GM23338 (cell line): ENCODE results near the gene GHR. TPM values are rescaled to one million over a fixed set of nuclear protein-coding genes. Genes with fewer than 3 reads are reported as not detected.

ENCODE experiments used
- ATAC-seq: fragments of 200-7000 bp; cut with Tn5 transposase; 3 replicates; pipeline ENCODE4 v1.9.1; 2020
- DNase-seq: peaks from one replicate; pipeline ENCODE4 v3.0.0-alpha.2; 2015; ENCODE audit warnings: low spot score
- H2AFZ ChIP-seq: fragments of 200-600 bp; sonication (generic); 2 replicates; pipeline ENCODE4 v1.8.0; 2016; ENCODE audit warnings: antibody characterized with exemption, mild to moderate bottlenecking, moderate library complexity
- H3F3A ChIP-seq: fragments of 200-600 bp; sonication (generic); replicated peaks from 2 replicates; pipeline ENCODE4 v1.8.0; 2017; ENCODE audit warnings: antibody characterized with exemption, mixed run types, low read depth
- H3K27ac ChIP-seq: fragments of 200-600 bp; sonication (generic); 2 replicates; pipeline ENCODE4 v1.6.1; 2016; ENCODE audit warnings: low read depth
- H3K27me3 ChIP-seq: fragments of 200-600 bp; sonication (generic); 2 replicates; pipeline ENCODE4 v1.8.0; 2016; ENCODE audit warnings: mild to moderate bottlenecking, mixed run types, moderate library complexity; ENCODE audit not compliant: insufficient read depth
- H3K36me3 ChIP-seq: fragments of 200-600 bp; sonication (generic); 2 replicates; pipeline ENCODE4 v1.8.0; 2016; ENCODE audit warnings: mild to moderate bottlenecking; ENCODE audit not compliant: insufficient read depth
- H3K4me1 ChIP-seq: fragments of 200-600 bp; sonication (generic); 2 replicates; pipeline ENCODE4 v1.8.0; 2016; ENCODE audit warnings: mild to moderate bottlenecking, moderate library complexity; ENCODE audit not compliant: insufficient read depth
- H3K4me2 ChIP-seq: fragments of 200-600 bp; sonication (generic); 2 replicates; pipeline ENCODE4 v1.7.1; 2017; ENCODE audit warnings: mixed run types
- H3K4me3 ChIP-seq: fragments of 200-600 bp; sonication (generic); 2 replicates; pipeline ENCODE4 v1.6.1; 2016; ENCODE audit warnings: mixed run types
- H3K79me2 ChIP-seq: fragments of 200-600 bp; sonication (generic); replicated peaks from 2 replicates; pipeline ENCODE4 v1.8.0; 2017; ENCODE audit warnings: mild to moderate bottlenecking; ENCODE audit not compliant: insufficient read depth
- H3K9me2 ChIP-seq: fragments of 200-600 bp; sonication (generic); 2 replicates; pipeline ENCODE4 v1.8.0; 2017; ENCODE audit not compliant: insufficient read depth
- H4K20me1 ChIP-seq: fragments of 200-600 bp; sonication (generic); replicated peaks from 2 replicates; pipeline ENCODE4 v1.8.0; 2017; ENCODE audit warnings: mild to moderate bottlenecking; ENCODE audit not compliant: insufficient read depth
- H3K27ac Mint-ChIP-seq: 2 replicates; pipeline ENCODE4 v1.8.0; 2020; ENCODE audit warnings: inconsistent platforms, mild to moderate bottlenecking, moderate library complexity, mixed read lengths
- H3K27me3 Mint-ChIP-seq: 3 replicates; pipeline ENCODE4 v1.8.0; 2022; ENCODE audit warnings: low read depth, mild to moderate bottlenecking, moderate library complexity, mixed read lengths, inconsistent platforms; ENCODE audit not compliant: insufficient read depth, poor library complexity
- H3K36me3 Mint-ChIP-seq: 3 replicates; pipeline ENCODE4 v1.8.0; 2021; ENCODE audit warnings: low read depth, mild to moderate bottlenecking, inconsistent platforms, moderate library complexity, mixed read lengths
- H3K4me1 Mint-ChIP-seq: 3 replicates; pipeline ENCODE4 v1.8.0; 2020; ENCODE audit warnings: mild to moderate bottlenecking, inconsistent platforms, mixed read lengths
- H3K4me3 Mint-ChIP-seq: 3 replicates; pipeline ENCODE4 v1.8.0; 2021; ENCODE audit warnings: moderate library complexity, mild to moderate bottlenecking, inconsistent platforms, mixed read lengths
- H3K9me3 Mint-ChIP-seq: 3 replicates; pipeline ENCODE4 v1.8.0; 2020; ENCODE audit warnings: moderate library complexity, mild to moderate bottlenecking, inconsistent platforms, mixed read lengths
- CREB1 ChIP-seq: fragments of 250-450 bp; sonication (Bioruptor Pico); IDR thresholded peaks from 2 replicates; pipeline ENCODE4 v1.5.0; 2020; ENCODE audit warnings: low read depth, mild to moderate bottlenecking, moderate library complexity
- EZH2 ChIP-seq: fragments of 200-600 bp; sonication (generic); IDR thresholded peaks from one replicate; pipeline ENCODE4 v1.8.0; 2017; ENCODE audit warnings: antibody characterized with exemption, mild to moderate bottlenecking, low read depth; ENCODE audit not compliant: unreplicated experiment
- EZH2phosphoT487 ChIP-seq: fragments of 200-600 bp; sonication (generic); IDR thresholded peaks from one replicate; pipeline ENCODE4 v1.8.1; 2018; ENCODE audit warnings: antibody characterized with exemption; ENCODE audit not compliant: unreplicated experiment
- JUNB ChIP-seq: IDR thresholded peaks from one replicate; pipeline ENCODE4 v1.6.1; 2016; ENCODE audit warnings: antibody characterized with exemption; ENCODE audit not compliant: unreplicated experiment
- NANOG ChIP-seq: IDR thresholded peaks from 2 replicates; pipeline ENCODE4 v1.6.1; 2016; ENCODE audit warnings: antibody characterized with exemption, borderline replicate concordance
- POLR2AphosphoS5 ChIP-seq: IDR thresholded peaks from 2 replicates; pipeline ENCODE4 v1.6.1; 2016; ENCODE audit warnings: antibody characterized with exemption, low read depth
- REST ChIP-seq: IDR thresholded peaks from one replicate; pipeline ENCODE4 v1.6.1; 2018; ENCODE audit warnings: antibody characterized with exemption; ENCODE audit not compliant: unreplicated experiment
- STAT1 ChIP-seq: IDR thresholded peaks from one replicate; pipeline ENCODE4 v1.6.1; 2016; ENCODE audit warnings: antibody characterized with exemption; ENCODE audit not compliant: unreplicated experiment
- ZNF114 ChIP-seq: fragments of 250-450 bp; sonication (Bioruptor Pico); IDR thresholded peaks from 2 replicates; pipeline ENCODE4 v1.5.0; 2020; ENCODE audit warnings: mild to moderate bottlenecking, moderate library complexity
- ZNF331 ChIP-seq: fragments of 250-450 bp; sonication (Bioruptor Pico); IDR thresholded peaks from 2 replicates; pipeline ENCODE4 v1.5.0; 2020; ENCODE audit warnings: low read depth, mild to moderate bottlenecking, moderate library complexity
- polyA plus RNA-seq: library from polyadenylated mRNA; unstranded; fragments of >200 nt; fragmentation: Nextera tagmentation; extraction: Ambion mirVana; gene quantifications from 2 replicates; pipeline ENCODE4 v1.2.1, GENCODE V29; 2016
- total RNA-seq: library from RNA; depleted of rRNA; stranded (reverse); fragments of >200 nt; shearing (Covaris generic); gene quantifications from 2 replicates; pipeline ENCODE4 v1.2.3, GENCODE V29; 2014
- TF ChIP-seq, protein P1 (sequence below), 2 experiments: fragments of 200-600 bp in 1 of 2; sonication (generic) in 1 of 2; conservative IDR thresholded peaks; 2 replicates each; pipeline versions ENCODE4 v1.5.1 to v1.6.1; 2016 to 2017; ENCODE audit warnings: antibody characterized with exemption in 2 of 2, low read depth in 2 of 2, mild to moderate bottlenecking in 2 of 2, moderate library complexity in 1 of 2
- TF ChIP-seq, protein P2 (sequence below): fragments of 250-450 bp; sonication (Bioruptor Pico); IDR thresholded peaks from 2 replicates; pipeline ENCODE4 v1.5.0; 2020; ENCODE audit warnings: mild to moderate bottlenecking, moderate library complexity
- TF ChIP-seq, protein P3 (sequence below): IDR thresholded peaks from 2 replicates; pipeline ENCODE4 v1.6.1; 2016; ENCODE audit warnings: antibody characterized with exemption

GHR gene
- total and polyA plus RNA-seq, 2 experiments from 2014 or later, result 0.21 to 1.9 TPM

DNA sequence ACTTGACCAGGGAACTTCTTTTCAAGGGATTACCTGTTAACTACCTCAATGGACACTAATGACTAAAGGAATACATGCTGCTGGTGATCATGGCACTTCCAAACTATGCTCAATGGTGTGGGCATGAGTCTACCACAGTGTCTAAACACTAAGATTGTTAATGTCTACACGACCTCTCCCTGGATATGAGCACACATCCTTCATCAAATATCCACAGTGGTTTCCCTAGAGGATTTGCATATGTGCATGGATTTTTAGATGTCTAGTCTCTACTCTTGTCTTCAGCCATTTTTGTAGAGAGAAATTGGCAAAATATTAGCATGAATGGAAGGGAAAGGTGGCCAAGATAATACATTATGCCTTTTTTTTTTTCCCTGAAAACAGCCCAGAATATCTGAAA is 220.1 kb downstream of the GHR start:
- no peaks in the 10 kb centered on the region for H4K20me1 ChIP-seq
- no peaks in the 10 kb centered on the region for H3K79me2 ChIP-seq
- no peak overlapping the region for H3K4me3 ChIP-seq
- no peak for ATAC-seq
- Mint-ChIP-seq H3K4me1 (no peaks in the 10 kb centered on the region), H3K27ac (no peak overlapping the region), H3K4me3 (no peak overlapping the region), H3K27me3 (no peaks in the 10 kb centered on the region), H3K9me3 (peaks cover 3% of the 10 kb centered on the region; the same call in 2 of the 3 replicates), H3K36me3 (no peaks in the 10 kb centered on the region)
- no peak for DNase-seq
- no peaks in the 10 kb centered on the region for H3K36me3 ChIP-seq
- H3F3A ChIP-seq, result no peaks in the 10 kb centered on the region
- no peaks in the 10 kb centered on the region for H3K9me2 ChIP-seq
- H3K27ac ChIP-seq, result no peak overlapping the region
- no peak overlapping the region for H2AFZ ChIP-seq
- TF ChIP-seq POLR2AphosphoS5 (no peak), EZH2phosphoT487 (no peak), JUNB (no peak), NANOG (no peak), CREB1 (no peak), EZH2 (no peak), ZNF114 (CRISPR knock-in tag) (no peak), ZNF331 (CRISPR knock-in tag) (no peak), STAT1 (no peak), REST (no peak)
- TF ChIP-seq, protein P1, sequence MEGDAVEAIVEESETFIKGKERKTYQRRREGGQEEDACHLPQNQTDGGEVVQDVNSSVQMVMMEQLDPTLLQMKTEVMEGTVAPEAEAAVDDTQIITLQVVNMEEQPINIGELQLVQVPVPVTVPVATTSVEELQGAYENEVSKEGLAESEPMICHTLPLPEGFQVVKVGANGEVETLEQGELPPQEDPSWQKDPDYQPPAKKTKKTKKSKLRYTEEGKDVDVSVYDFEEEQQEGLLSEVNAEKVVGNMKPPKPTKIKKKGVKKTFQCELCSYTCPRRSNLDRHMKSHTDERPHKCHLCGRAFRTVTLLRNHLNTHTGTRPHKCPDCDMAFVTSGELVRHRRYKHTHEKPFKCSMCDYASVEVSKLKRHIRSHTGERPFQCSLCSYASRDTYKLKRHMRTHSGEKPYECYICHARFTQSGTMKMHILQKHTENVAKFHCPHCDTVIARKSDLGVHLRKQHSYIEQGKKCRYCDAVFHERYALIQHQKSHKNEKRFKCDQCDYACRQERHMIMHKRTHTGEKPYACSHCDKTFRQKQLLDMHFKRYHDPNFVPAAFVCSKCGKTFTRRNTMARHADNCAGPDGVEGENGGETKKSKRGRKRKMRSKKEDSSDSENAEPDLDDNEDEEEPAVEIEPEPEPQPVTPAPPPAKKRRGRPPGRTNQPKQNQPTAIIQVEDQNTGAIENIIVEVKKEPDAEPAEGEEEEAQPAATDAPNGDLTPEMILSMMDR (conservative IDR thresholded peaks at IDR 0.05; ENCODE audit: low read depth in 2 of 2), result no peak
- TF ChIP-seq, protein P2, sequence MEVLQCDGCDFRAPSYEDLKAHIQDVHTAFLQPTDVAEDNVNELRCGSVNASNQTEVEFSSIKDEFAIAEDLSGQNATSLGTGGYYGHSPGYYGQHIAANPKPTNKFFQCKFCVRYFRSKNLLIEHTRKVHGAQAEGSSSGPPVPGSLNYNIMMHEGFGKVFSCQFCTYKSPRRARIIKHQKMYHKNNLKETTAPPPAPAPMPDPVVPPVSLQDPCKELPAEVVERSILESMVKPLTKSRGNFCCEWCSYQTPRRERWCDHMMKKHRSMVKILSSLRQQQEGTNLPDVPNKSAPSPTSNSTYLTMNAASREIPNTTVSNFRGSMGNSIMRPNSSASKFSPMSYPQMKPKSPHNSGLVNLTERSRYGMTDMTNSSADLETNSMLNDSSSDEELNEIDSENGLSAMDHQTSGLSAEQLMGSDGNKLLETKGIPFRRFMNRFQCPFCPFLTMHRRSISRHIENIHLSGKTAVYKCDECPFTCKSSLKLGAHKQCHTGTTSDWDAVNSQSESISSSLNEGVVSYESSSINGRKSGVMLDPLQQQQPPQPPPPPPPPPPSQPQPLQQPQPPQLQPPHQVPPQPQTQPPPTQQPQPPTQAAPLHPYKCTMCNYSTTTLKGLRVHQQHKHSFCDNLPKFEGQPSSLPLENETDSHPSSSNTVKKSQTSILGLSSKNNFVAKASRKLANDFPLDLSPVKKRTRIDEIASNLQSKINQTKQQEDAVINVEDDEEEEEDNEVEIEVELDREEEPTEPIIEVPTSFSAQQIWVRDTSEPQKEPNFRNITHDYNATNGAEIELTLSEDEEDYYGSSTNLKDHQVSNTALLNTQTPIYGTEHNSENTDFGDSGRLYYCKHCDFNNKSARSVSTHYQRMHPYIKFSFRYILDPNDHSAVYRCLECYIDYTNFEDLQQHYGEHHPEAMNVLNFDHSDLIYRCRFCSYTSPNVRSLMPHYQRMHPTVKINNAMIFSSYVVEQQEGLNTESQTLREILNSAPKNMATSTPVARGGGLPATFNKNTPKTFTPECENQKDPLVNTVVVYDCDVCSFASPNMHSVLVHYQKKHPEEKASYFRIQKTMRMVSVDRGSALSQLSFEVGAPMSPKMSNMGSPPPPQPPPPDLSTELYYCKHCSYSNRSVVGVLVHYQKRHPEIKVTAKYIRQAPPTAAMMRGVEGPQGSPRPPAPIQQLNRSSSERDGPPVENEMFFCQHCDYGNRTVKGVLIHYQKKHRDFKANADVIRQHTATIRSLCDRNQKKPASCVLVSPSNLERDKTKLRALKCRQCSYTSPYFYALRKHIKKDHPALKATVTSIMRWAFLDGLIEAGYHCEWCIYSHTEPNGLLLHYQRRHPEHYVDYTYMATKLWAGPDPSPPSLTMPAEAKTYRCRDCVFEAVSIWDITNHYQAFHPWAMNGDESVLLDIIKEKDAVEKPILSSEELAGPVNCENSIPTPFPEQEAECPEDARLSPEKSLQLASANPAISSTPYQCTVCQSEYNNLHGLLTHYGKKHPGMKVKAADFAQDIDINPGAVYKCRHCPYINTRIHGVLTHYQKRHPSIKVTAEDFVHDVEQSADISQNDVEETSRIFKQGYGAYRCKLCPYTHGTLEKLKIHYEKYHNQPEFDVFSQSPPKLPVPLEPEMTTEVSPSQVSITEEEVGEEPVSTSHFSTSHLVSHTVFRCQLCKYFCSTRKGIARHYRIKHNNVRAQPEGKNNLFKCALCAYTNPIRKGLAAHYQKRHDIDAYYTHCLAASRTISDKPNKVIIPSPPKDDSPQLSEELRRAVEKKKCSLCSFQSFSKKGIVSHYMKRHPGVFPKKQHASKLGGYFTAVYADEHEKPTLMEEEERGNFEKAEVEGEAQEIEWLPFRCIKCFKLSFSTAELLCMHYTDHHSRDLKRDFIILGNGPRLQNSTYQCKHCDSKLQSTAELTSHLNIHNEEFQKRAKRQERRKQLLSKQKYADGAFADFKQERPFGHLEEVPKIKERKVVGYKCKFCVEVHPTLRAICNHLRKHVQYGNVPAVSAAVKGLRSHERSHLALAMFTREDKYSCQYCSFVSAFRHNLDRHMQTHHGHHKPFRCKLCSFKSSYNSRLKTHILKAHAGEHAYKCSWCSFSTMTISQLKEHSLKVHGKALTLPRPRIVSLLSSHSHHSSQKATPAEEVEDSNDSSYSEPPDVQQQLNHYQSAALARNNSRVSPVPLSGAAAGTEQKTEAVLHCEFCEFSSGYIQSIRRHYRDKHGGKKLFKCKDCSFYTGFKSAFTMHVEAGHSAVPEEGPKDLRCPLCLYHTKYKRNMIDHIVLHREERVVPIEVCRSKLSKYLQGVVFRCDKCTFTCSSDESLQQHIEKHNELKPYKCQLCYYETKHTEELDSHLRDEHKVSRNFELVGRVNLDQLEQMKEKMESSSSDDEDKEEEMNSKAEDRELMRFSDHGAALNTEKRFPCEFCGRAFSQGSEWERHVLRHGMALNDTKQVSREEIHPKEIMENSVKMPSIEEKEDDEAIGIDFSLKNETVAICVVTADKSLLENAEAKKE (CRISPR knock-in tag), result no peak
- TF ChIP-seq, protein P3, sequence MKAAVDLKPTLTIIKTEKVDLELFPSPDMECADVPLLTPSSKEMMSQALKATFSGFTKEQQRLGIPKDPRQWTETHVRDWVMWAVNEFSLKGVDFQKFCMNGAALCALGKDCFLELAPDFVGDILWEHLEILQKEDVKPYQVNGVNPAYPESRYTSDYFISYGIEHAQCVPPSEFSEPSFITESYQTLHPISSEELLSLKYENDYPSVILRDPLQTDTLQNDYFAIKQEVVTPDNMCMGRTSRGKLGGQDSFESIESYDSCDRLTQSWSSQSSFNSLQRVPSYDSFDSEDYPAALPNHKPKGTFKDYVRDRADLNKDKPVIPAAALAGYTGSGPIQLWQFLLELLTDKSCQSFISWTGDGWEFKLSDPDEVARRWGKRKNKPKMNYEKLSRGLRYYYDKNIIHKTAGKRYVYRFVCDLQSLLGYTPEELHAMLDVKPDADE, result no peak
- no peak overlapping the region for H3K4me2 ChIP-seq
- no peaks in the 10 kb centered on the region for H3K27me3 ChIP-seq
- H3K4me1 ChIP-seq, result no peaks in the 10 kb centered on the region
